Kidney (tissue), 14 donors: Measurements from ENCODE around the gene SLC25A21. TPM values are rescaled to one million over a fixed set of nuclear protein-coding genes. Genes with fewer than 3 reads are reported as not detected.
"Not testable (repeated sequence)": the region's sequence is repeated elsewhere in the genome, so short reads cannot be mapped to it uniquely, and the experiment has no call there.

ENCODE experiments used
- DNase-seq, 5 donors: peaks; one replicate each; pipeline ENCODE4 v3.0.0-alpha.2; 2013 to 2020
- FAIRE-seq: peaks from 2 replicates; lab custom pipeline; 2012; peaks lifted over from hg19 to GRCh38; lab: Jason Lieb, UNC
- H3K27ac ChIP-seq, 2 donors: one replicate each; pipeline ENCODE4 v1.7.0; 2013; ENCODE audit warnings: low read depth in 2 of 2, low read length in 2 of 2, inconsistent platforms in 1 of 2
- H3K27me3 ChIP-seq: one replicate; pipeline ENCODE4 v1.7.1; 2013; ENCODE audit warnings: low read length, inconsistent platforms; ENCODE audit not compliant: control insufficient read depth, insufficient read depth
- H3K36me3 ChIP-seq, 3 donors: one replicate each; pipeline versions ENCODE4 v1.7.0 to v1.7.1; 2013; ENCODE audit warnings: low read length in 3 of 3, control low read depth in 1 of 3, inconsistent platforms in 1 of 3; ENCODE audit not compliant: insufficient read depth in 3 of 3, control insufficient read depth in 2 of 3
- H3K4me1 ChIP-seq, 3 donors: one replicate each; pipeline versions ENCODE4 v1.7.0 to v1.7.1; 2013; ENCODE audit warnings: low read length in 3 of 3, inconsistent platforms in 1 of 3, low read depth in 1 of 3; ENCODE audit not compliant: control insufficient read depth in 2 of 3, insufficient read depth in 2 of 3
- H3K4me3 ChIP-seq, 3 donors: one replicate each; pipeline versions ENCODE4 v1.7.0 to v1.8.1; 2013; ENCODE audit warnings: low read length in 3 of 3, control low read depth in 1 of 3, inconsistent platforms in 1 of 3
- H3K9ac ChIP-seq, 3 donors: one replicate each; pipeline versions ENCODE4 v1.7.0 to v1.7.1; 2013; ENCODE audit warnings: low read length in 3 of 3, control low read depth in 1 of 3, inconsistent platforms in 1 of 3
- H3K9me3 ChIP-seq, 3 donors: one replicate each; pipeline versions ENCODE4 v1.7.0 to v1.7.1; 2013; ENCODE audit warnings: low read length in 3 of 3, control low read depth in 1 of 3, inconsistent platforms in 1 of 3; ENCODE audit not compliant: control insufficient read depth in 2 of 3, insufficient read depth in 1 of 3
- intact Hi-C: fragments of 100-400 bp; cut with DNase I; formaldehyde crosslinking; loops from one replicate; pipeline ENCODE4 v1.11.1; 2022
- polyA plus RNA-seq: library from polyadenylated mRNA; stranded (reverse); fragments of 350-450 nt; fragmentation: Illumina TruSeq; extraction: RNeasy Lipid Tissue Mini Kit (QIAGEN cat#74804); gene quantifications from one replicate; pipeline ENCODE4 v1.2.3, GENCODE V29; 2014; ENCODE audit warnings: low read depth, low replicate concordance; ENCODE audit not compliant: insufficient read depth
- total RNA-seq: library from RNA; stranded (reverse); fragmentation: NEBNext Ultra II Directional; extraction: Animal tissue kit (Norgen Biotek cat#: 25700); gene quantifications from one replicate; pipeline ENCODE4 v1.2.1, GENCODE V29; 2021
- TF ChIP-seq, protein P1 (sequence below): IDR thresholded peaks from 3 replicates; pipeline ENCODE4 v1.5.1; 2012; ENCODE audit warnings: mild to moderate bottlenecking, moderate library complexity, borderline replicate concordance; ENCODE audit not compliant: insufficient read depth; ENCODE audit errors: extremely low read depth
- donor health status: control.
- donor health status: control.
- donor health status: control.
- donor health status: control.
- donor health status: control.
- donor health status: DM: yes; HTN: yes; CAD: no.
- donor health status: Normal renal cell carcinoma (clear cell type).

The SLC25A21 gene
- total and polyA plus RNA-seq, 2 donors from 2014 or later: 1.3 to 1.4 TPM

DNA sequence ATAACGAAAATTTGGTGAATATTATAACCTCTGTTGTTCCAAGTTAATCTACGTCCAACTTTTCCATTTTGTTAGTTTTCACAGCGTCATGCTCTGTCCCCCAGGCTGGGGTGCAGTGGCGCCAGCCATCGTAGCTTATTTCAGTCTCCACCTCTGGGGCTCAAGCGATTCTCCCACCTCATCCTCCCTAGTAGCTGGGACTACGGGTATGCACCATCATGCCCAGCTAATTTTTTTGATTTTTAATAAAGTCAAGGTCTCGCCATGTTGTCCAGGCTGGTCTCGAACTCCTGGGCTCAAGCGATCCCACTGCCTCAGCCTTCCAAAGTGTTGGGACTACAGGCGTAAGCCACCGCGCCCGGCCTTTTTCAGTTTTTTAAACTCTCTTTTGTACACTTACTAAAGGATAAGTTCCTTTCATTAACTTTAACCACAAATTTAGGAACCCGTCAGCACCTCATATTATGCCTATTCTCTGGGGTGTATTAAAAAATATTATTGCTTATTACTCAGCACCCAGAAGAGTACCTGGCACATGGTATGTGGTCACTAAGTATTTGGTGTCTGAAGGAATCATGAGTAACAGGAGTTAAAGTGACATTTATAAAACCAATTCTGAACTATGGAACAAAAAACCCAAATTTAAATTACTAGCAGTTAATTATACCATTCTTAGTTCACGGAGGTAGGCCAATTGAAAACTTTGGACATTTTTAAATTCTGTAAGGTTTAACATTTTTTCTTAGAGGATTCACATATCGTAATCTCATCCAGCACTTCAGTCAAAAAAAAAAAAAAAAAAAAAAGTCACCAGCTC lies 24.4 kb upstream of the SLC25A21 start:
- intact Hi-C loops: no loop called here
- peak overlapping the region; percentile 95 to 98 (median 97) for H3K4me3 ChIP-seq
- FAIRE-seq (no peak), DNase-seq (peak in 1 of 5 donors; percentile 13)
- H3K9ac ChIP-seq: peak overlapping the region in 2 of 3 donors; percentile 91 to 95
- no peaks in the 10 kb centered on the region for H3K36me3 ChIP-seq
- H3K4me1 ChIP-seq: peaks cover 0 to 4% (median 0%) of the 10 kb centered on the region in 3 donors
- H3K9me3 ChIP-seq: no peaks in the 10 kb centered on the region
- TF ChIP-seq, protein P1, sequence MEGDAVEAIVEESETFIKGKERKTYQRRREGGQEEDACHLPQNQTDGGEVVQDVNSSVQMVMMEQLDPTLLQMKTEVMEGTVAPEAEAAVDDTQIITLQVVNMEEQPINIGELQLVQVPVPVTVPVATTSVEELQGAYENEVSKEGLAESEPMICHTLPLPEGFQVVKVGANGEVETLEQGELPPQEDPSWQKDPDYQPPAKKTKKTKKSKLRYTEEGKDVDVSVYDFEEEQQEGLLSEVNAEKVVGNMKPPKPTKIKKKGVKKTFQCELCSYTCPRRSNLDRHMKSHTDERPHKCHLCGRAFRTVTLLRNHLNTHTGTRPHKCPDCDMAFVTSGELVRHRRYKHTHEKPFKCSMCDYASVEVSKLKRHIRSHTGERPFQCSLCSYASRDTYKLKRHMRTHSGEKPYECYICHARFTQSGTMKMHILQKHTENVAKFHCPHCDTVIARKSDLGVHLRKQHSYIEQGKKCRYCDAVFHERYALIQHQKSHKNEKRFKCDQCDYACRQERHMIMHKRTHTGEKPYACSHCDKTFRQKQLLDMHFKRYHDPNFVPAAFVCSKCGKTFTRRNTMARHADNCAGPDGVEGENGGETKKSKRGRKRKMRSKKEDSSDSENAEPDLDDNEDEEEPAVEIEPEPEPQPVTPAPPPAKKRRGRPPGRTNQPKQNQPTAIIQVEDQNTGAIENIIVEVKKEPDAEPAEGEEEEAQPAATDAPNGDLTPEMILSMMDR: no peak
- no peaks in the 10 kb centered on the region for H3K27me3 ChIP-seq
- peak overlapping the region; percentile 79 to 94 for H3K27ac ChIP-seq

DNA sequence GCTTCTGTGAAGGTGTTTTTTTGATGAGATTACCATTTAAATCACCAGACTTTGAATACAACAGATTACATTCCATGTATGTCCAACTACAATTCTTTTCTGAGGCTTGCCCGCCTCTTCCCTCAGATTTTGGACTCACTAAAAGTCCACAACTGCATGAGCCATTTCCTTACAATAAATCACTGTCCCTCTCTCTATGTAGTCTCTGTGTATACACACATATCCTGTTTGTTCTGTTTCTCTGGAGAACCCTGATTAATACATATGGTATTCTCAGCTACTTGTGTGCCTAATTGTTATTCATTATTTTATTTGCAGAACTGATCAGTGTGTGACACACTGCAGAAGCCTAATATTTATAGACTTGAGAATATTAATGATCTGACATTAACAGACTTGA lies 22.9 kb upstream of the SLC25A21 start:
- no peak for FAIRE-seq
- peak in 1 of 5 donors; percentile 20 for DNase-seq
- TF ChIP-seq, protein P1: no peak
- Histone ChIP-seq H3K9ac (no peak overlapping the region), H3K27me3 (no peaks in the 10 kb centered on the region), H3K4me1 (peaks cover 0 to 4% (median 0%) of the 10 kb centered on the region in 3 donors), H3K36me3 (no peaks in the 10 kb centered on the region), H3K9me3 (no peaks in the 10 kb centered on the region), H3K27ac (no peak overlapping the region), H3K4me3 (no peak overlapping the region)
- intact Hi-C loops: no loop called here

DNA sequence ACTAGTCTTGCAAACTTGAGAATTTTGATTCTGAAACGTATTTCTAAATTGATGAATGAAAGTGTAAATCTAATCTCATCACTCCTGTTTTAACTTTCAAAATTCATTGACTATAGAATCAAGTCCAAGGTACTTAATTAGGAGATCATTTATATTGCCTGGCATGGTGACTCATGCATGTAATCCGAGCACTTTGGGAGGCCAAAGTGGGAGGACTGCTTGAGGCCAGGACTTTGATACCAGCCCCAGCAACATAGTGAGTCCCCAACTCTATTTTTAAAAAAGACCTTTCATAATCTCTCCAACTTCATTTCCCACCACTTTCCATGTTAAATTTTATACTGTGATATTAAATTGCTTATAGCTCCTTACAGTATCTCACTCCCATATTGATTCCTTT lies 22.3 kb upstream of the SLC25A21 start:
- Histone ChIP-seq H3K4me1 (peaks cover 0 to 1% (median 0%) of the 10 kb centered on the region in 3 donors), H3K9me3 (no peaks in the 10 kb centered on the region), H3K27ac (no peak overlapping the region), H3K9ac (no peak overlapping the region), H3K36me3 (no peaks in the 10 kb centered on the region), H3K4me3 (no peak overlapping the region), H3K27me3 (no peaks in the 10 kb centered on the region)
- intact Hi-C loops: no loop called here
- DNase-seq (no peak), FAIRE-seq (no peak)
- TF ChIP-seq, protein P1: no peak

DNA sequence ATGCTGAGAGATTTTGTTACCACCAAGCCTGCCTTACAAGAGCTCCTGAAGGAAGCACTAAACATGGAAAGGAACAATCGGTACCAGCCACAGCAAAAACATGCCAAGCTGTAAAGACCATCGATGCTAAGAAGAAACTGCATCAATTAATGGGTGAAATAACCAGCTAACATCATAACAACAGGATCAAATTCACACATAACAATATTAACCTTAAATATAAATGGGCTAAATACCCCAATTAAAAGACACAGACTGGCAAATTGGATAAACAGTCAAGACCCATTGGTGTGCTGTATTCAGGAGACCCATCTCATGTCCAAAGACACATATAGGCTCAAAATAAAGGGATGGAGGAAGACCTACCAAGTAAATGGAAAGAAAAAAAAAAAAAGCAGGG lies 17.3 kb upstream of the SLC25A21 start:
- H3K4me1 ChIP-seq: not testable (repeated sequence)

DNA sequence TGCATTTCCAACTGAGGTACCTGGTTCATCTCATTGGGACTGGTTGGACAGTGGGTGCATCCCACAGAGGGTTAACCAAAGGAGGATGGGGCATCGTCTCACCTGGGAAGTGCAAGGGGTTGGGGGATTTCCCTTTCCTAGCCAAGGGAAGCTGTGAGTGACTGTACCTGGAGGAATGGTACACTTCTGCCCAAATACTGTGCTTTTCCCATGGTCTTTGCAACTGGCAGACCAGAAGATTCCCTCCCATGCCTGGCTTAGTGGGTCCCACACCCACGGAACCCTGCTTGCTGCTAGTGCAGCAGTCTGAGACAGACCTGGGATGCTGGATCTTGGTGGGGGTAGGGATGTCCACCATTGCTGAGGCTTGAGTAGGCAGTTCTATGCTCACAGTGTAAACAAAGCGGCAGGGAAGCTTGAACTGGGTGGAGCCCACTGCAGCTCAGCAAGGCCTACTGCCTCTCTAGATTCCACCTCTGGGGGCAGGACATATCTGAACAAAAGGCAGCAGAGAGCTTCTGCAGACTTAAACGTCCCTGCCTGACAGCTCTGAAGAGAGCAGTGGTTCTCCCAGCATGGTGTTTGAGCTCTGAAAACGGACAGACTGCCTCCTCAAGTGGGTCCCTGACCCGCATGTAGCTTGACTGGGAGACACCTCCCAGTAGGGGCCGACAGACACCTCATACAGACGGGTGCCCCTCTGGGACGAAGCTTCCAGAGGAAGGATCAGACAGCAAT lies 15.6 kb upstream of the SLC25A21 start:
- H3K36me3 ChIP-seq, FAIRE-seq, intact Hi-C loops: not testable (repeated sequence)

More for the DNA sequence above, 17.3 kb upstream of the SLC25A21 start:
- FAIRE-seq, H3K36me3 ChIP-seq, H3K4me3 ChIP-seq, H3K9me3 ChIP-seq, H3K27ac ChIP-seq, H3K27me3 ChIP-seq, H3K9ac ChIP-seq, intact Hi-C loops, DNase-seq: not testable (repeated sequence)

More for the DNA sequence above, 15.6 kb upstream of the SLC25A21 start:
- not testable (repeated sequence) for H3K4me3 ChIP-seq, H3K9ac ChIP-seq, DNase-seq, H3K4me1 ChIP-seq, H3K9me3 ChIP-seq, H3K27ac ChIP-seq, H3K27me3 ChIP-seq
